HL-60/S4 treated with phorbol 12-myristate 13-acetate at 8.2 ng/mL for 4 days and 3 days (cell line): Measurements from ENCODE around the gene MEIS2.

ENCODE experiments used
- in situ Hi-C: fragments of 300-500 bp; cut with MboI; formaldehyde crosslinking; loops from 2 replicates; pipeline ENCODE4 v1.15.0; 2022; ENCODE audit warnings: low sequenced_read_pairs

Gene MEIS2

GRCh38 chr15:37098468-37099318 lies 1.7 kb downstream of the MEIS2 start:
- in situ Hi-C loops: no loop called here

GRCh38 chr15:37097144-37097919 lies 3.0 kb downstream of the MEIS2 start:
- in situ Hi-C loops: no loop called here

DNA sequence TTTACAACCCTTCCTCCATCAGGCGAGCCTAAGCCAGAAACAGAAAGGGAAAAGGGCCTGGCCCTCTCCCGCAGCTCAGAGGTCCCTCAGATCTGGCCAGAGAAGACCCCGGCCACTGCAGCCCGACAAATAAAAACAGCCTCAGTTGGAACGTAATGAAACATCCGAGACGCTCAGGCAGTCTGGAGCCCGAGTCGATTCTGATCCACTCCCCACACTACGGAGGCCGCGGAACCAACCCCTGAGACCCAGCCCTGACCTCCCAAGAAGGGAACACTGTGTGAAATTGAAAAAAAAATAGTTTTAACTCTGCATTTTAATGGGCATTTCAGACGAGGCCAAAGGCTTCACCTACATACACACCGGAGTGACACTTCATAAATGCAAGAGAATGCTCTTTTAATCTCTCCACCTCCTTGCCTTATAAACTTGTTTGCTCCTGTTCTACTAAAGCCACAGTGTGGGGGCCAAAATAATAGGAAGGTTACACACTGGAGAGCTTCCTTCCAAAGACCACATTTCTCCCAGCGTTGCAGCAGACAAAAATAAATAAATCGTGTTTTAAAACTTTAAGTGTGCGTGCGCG lies 3.7 kb downstream of the MEIS2 start:
- in situ Hi-C loops: no loop called here

- in situ Hi-C loops: no loop called here
Observed at GRCh38 chr15:37095770-37096557, 4.4 kb downstream of the MEIS2 start.

GRCh38 chr15:37094915-37095711 lies 5.2 kb downstream of the MEIS2 start:
- in situ Hi-C loops: no loop called here

- in situ Hi-C loops: no loop called here
Observed at GRCh38 chr15:37094333-37094914, 5.9 kb downstream of the MEIS2 start.

- in situ Hi-C loops: no loop called here
Observed at GRCh38 chr15:37093480-37094332, 6.6 kb downstream of the MEIS2 start.

GRCh38 chr15:37090543-37091175 lies 9.7 kb downstream of the MEIS2 start:
- in situ Hi-C loops: no loop called here

DNA sequence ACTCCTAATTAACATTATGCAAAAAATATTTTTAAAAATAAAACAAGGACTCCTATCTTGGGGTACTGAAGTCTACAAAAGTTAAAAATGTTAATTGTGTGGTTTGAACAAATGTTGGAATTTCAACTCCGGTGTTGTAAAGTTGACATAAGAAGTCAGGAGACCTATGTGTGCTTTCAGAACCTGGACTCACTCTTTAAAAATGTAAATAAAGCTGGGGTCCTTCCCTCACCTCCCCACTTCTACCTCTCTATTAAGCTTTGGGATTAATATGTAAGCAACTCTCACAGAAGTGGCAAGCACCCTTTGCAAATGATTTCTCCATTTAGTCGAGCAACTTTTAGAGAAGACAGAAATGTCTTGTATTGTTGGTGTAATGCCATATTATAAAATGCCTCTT lies 11.9 kb downstream of the MEIS2 start:
- in situ Hi-C loops: no loop called here

DNA sequence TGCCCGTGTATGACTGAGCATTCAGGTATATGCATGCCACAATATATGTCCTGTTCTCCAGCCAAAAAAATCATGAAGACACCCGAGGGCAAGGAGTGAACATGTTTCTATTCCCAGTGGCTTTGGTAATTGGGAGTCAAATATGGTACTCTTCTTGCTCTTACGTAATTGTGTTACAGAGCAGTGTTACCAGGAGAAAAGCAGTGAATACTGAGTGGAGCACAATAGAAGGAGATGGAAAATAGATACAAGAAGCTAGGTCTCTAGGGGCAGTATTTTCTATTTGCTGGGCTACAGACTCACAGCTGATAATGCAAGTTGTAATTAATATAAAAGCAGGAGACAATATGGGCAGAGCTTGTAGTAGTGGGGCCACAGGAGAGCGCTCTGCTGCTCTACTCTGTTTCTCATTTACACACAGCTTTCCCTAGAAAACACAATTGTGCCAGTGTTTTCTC lies 13.2 kb downstream of the MEIS2 start:
- in situ Hi-C loops: no loop called here

- in situ Hi-C loops: no loop called here
Observed at GRCh38 chr15:37086521-37086920, 13.8 kb downstream of the MEIS2 start.

GRCh38 chr15:37086120-37086519 lies 14.2 kb downstream of the MEIS2 start:
- in situ Hi-C loops: no loop called here

- in situ Hi-C loops: no loop called here
Observed at GRCh38 chr15:37084602-37085001, 15.7 kb downstream of the MEIS2 start.

- in situ Hi-C loops: no loop called here
Observed at GRCh38 chr15:37083610-37084009, 16.7 kb downstream of the MEIS2 start.

GRCh38 chr15:37081983-37082382 lies 18.4 kb downstream of the MEIS2 start:
- in situ Hi-C loops: no loop called here

- in situ Hi-C loops: no loop called here
Observed at GRCh38 chr15:37080261-37080921, 20.0 kb downstream of the MEIS2 start.

DNA sequence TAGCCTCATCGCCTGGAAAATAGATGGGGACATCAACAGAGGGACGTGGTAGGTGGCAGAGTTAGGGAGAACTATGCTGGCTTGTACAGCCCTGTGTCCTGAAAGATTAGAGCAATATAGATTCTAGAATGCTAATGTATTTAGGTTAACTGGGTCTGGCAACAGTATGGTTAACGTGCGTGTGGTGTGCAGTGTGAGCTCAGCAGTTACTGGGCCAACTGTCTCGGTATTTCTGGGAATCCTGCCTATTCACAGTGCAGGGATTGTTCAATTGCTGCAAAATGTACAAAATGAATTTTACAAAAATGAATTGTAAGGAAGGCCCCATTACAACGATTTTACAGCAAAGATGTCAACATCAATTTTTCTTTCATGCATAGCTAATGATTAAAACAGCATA lies 20.6 kb downstream of the MEIS2 start:
- in situ Hi-C loops: no loop called here

DNA sequence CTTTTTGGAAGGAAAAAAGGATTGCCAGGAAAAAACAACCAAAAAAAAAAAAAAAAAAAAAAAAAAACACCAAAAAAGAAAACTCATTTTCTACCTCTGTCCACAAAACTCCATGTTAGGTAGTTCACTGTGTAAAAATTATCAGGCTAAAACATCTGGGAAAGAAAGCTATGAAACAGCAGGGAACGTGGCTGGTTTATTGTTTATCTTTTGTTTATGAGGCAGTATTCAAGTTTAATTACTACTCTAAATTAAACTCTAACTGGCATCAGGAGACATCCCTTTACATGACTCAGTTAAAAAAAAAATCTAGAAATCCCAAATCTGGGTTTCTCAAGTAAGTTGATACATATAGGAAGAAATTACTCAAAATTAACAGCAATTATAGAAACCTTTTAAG lies 21.8 kb downstream of the MEIS2 start:
- in situ Hi-C loops: no loop called here
